ENCODE results near the gene CFAP157. TPM values are rescaled to one million over a fixed set of nuclear protein-coding genes. Genes with fewer than 3 reads are reported as not detected.

Gene CFAP157
- total RNA-seq, 2 experiments from 2014 or later = 0.11 TPM; not detected in 1

- ChIA-PET POLR2A (interaction anchor here (1.0 to 1.2 kb wide), 2 partner anchors 10 to 121 kb away, joined by 3 read pairs; no protein-coding TSS in a partner anchor), CTCF (interaction anchor here (1.4 to 5.1 kb wide), 2 partner anchors 138 to 142 kb away, joined by 4 to 49 read pairs; no protein-coding TSS in a partner anchor)
- no peak for DNase-seq
- Mint-ChIP-seq H3K9me3 (no peaks in the 10 kb centered on the region), H3K36me3 (ENCODE audit: low read depth) (peaks cover 2% of the 10 kb centered on the region), H3K27ac (no peak overlapping the region), H3K27me3 (no peaks in the 10 kb centered on the region), H3K4me3 (no peak overlapping the region), H3K4me1 (ENCODE audit: low read depth) (peaks cover 15% of the 10 kb centered on the region)
- intact Hi-C loops (cut with micrococcal nuclease) = loop anchor here (5.0 to 10.0 kb wide), 2 partner anchors 140 to 227 kb away; no protein-coding TSS in a partner anchor
- no peak for TF ChIP-seq CTCF (IDR thresholded peaks at IDR 0.05)
- ATAC-seq = no peak
Measured at GRCh38 chr9:127731938-127732337, 25.1 kb downstream of the CFAP157 start.

GRCh38 chr9:127732444-127732843 is 25.7 kb downstream of the CFAP157 start:
- Mint-ChIP-seq H3K4me3 (no peak overlapping the region), H3K36me3 (ENCODE audit: low read depth) (peaks cover 2% of the 10 kb centered on the region), H3K4me1 (ENCODE audit: low read depth) (peaks cover 15% of the 10 kb centered on the region), H3K9me3 (no peaks in the 10 kb centered on the region), H3K27ac (no peak overlapping the region), H3K27me3 (no peaks in the 10 kb centered on the region)
- TF ChIP-seq CTCF (IDR thresholded peaks at IDR 0.05) = no peak
- CTCF ChIA-PET = interaction anchor here (0.9 to 5.1 kb wide), 4 partner anchors 17 to 228 kb away, joined by 3 to 49 read pairs (median 5); partner anchors contain the start of genes PTRH1 and TTC16
- DNase-seq (no peak), ATAC-seq (no peak)
- intact Hi-C loops (cut with micrococcal nuclease) = loop anchor here (5.0 to 10.0 kb wide), 2 partner anchors 140 to 228 kb away; no protein-coding TSS in a partner anchor
- POLR2A ChIA-PET = interaction anchor here (2.6 kb wide), 1 partner anchor 282 kb away, joined by 10 read pairs; the partner anchor contains the start of genes LRSAM1 and RPL12

GRCh38 chr9:127733614-127734013 is 26.8 kb downstream of the CFAP157 start:
- ATAC-seq (no peak), DNase-seq (no peak)
- peak overlapping the region; percentile 77 for H3K4me3 Mint-ChIP-seq
- intact Hi-C loops (cut with micrococcal nuclease) = loop anchor here (5.0 to 10.0 kb wide), 2 partner anchors 141 to 229 kb away; no protein-coding TSS in a partner anchor
- CTCF ChIA-PET = interaction anchor here (0.7 to 5.1 kb wide), 18 partner anchors 14 to 230 kb away, joined by 3 to 62 read pairs (median 10); partner anchors contain the start of genes CDK9, PTRH1, ST6GALNAC4 and TTC16
- peaks cover 15% of the 10 kb centered on the region for H3K4me1 Mint-ChIP-seq (ENCODE audit: low read depth)
- POLR2A ChIA-PET = interaction anchor here (1.2 to 2.6 kb wide), 3 partner anchors 135 to 283 kb away, joined by 3 to 10 read pairs (median 3); partner anchors contain the start of genes LRSAM1 and RPL12
- peaks cover 2% of the 10 kb centered on the region for H3K36me3 Mint-ChIP-seq (ENCODE audit: low read depth)
- TF ChIP-seq CTCF (IDR thresholded peaks at IDR 0.05) = no peak
- peak overlapping the region; percentile 82 for H3K27ac Mint-ChIP-seq
- no peaks in the 10 kb centered on the region for H3K9me3 Mint-ChIP-seq
- no peaks in the 10 kb centered on the region for H3K27me3 Mint-ChIP-seq

GRCh38 chr9:127734247-127734746 is 27.5 kb downstream of the CFAP157 start:
- peak overlapping the region; percentile 82 for H3K27ac Mint-ChIP-seq
- CTCF ChIA-PET = interaction anchor here (0.6 to 5.1 kb wide), 66 partner anchors 8 to 291 kb away, joined by 3 to 62 read pairs (median 5); partner anchors contain the start of genes CDK9, CFAP157, ENG and PTRH1
- POLR2A ChIA-PET = interaction anchor here (0.6 to 2.6 kb wide), 22 partner anchors 9 to 284 kb away, joined by 3 to 13 read pairs (median 4); partner anchors contain the start of genes CDK9, LRSAM1, PTRH1 and RPL12
- intact Hi-C loops (cut with micrococcal nuclease) = loop anchor here (5.0 to 10.0 kb wide), 2 partner anchors 142 to 229 kb away; no protein-coding TSS in a partner anchor
- H3K4me3 Mint-ChIP-seq = peak overlapping the region; percentile 77
- ATAC-seq (no peak), DNase-seq (no peak)
- H3K36me3 Mint-ChIP-seq (ENCODE audit: low read depth) = peaks cover 2% of the 10 kb centered on the region
- H3K27me3 Mint-ChIP-seq = no peaks in the 10 kb centered on the region
- no peaks in the 10 kb centered on the region for H3K9me3 Mint-ChIP-seq
- no peak for TF ChIP-seq CTCF (IDR thresholded peaks at IDR 0.05)
- H3K4me1 Mint-ChIP-seq (ENCODE audit: low read depth) = peaks cover 15% of the 10 kb centered on the region
